Fibroblast of skin of left biceps (primary cell): ENCODE data around the gene USP9X.
"Not testable (repeated sequence)": the region's sequence is repeated elsewhere in the genome, so short reads cannot be mapped to it uniquely, and the experiment has no call there.

Experiments used
- DNase-seq, 2 experiments: peaks; one replicate each; pipeline ENCODE4 v3.0.0-alpha.2; 2013; ENCODE audit warnings: low read depth in 2 of 2

USP9X gene

GRCh38 chrX:41285928-41286327, 200.7 kb downstream of the USP9X start:
- DNase-seq: not testable (repeated sequence)
